GM18951 (cell line): ENCODE data around the gene PRKCZ.

Experiments used
- POLR2A ChIP-seq: IDR thresholded peaks from 4 replicates; pipeline ENCODE4 v1.6.1; 2011; ENCODE audit warnings: mild to moderate bottlenecking; ENCODE audit not compliant: insufficient read length, insufficient read depth; ENCODE audit errors: extremely low read depth
- in situ Hi-C: fragments of 300-500 bp; cut with MboI; formaldehyde crosslinking; loops from one replicate; pipeline ENCODE4 v1.12.0; 2022; ENCODE audit warnings: low sequenced_read_pairs, mixed read lengths, inconsistent platforms; ENCODE audit not compliant: unreplicated experiment

The PRKCZ gene

DNA sequence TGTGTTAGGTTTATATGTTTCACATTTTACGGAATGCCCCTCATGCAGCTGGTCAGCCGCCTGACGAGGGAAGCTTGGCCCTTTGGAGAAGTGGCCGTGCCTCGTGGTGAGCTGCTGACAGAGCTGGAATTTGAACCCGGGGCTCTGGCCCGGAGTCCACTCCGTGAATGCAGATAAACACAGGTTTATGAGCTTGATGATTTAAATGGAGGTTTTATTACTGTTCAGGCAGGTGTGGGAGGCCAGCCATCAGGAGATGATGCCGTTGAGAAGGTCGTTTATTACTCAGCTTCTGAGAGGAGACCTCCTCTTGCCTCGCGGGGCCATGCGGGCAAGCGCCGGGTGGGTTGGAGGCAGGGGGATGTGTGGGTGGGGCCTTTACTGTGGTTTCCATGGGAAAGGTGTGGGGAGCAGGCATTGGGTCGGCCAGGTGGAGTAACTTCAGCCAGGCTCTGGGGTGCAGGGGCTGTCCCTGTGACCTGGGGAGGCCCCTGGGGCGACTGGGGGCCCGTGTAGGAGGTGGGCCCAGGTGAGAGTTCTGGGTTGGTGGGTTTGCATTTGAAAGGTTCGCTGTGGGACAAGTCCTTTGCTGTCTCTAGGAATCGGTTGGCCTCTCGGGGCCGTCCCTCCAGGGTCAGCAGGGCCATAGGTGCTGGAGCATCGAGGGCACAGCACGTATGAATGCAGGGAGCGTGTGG is 22.0 kb downstream of the PRKCZ start:
- in situ Hi-C loops = no loop called here
- TF ChIP-seq POLR2A = no peak

DNA sequence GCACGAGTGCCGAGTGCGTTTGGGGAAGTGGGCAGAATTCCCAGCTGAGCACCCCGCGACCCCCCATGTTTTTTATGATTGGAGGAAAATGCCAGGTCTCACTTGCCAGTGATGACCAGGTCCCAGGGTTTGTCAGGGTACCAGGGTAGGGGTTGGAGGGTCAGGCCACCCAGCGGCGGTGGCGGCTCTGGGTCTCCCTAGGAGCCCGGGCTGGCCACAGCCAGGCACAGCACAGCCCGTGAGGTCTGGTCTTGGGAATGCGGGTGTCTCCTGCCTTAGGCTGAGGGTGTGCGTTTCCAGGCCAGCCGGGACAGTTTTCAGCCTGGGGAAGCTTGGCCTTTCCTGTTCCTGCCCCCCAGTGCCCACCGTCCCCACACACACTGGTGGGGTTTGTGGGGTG is 22.7 kb downstream of the PRKCZ start:
- in situ Hi-C loops = no loop called here
- TF ChIP-seq POLR2A = no peak

DNA sequence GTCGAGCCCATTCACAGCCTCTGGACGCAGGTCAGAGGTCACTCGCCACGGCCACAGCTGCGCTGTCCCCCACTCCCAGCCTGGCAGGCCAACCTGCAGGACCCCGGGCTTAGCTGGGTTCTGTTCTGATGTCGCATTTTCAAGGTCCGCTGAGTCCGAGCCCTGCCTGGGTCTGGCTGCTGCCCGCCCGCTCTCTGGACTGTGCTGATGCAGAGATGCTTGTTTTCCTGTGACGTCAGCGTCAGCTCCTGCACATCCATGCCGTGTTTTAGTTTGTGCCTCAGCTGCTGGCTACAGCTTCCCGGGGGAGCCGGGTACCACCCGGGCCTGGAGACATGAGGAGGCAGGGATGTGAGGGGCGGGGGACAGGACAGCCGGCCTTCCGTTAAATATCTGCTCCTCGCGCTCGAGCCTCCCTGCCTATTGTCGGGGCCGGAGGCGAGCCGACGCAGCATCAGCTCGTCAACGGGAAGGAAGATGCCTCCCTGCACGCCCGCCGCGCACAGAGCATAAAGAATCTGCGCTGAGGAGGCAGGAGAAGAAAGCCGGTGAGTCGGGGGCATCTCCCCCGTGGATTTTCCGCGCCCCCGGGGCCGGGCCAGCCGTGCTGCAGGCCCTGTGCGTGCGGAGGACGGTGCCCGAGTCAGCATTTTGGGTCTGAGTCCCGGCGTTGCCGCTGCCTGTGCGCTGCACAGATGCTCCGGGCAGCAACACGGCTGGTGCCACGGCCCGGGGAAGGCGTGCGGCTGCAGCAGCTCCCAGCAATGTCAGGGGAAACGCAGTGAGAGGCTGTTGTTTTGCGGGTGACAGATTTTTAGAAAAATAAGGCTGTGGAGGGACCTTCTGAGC is 23.4 kb downstream of the PRKCZ start:
- in situ Hi-C loops = no loop called here
- TF ChIP-seq POLR2A = no peak

DNA sequence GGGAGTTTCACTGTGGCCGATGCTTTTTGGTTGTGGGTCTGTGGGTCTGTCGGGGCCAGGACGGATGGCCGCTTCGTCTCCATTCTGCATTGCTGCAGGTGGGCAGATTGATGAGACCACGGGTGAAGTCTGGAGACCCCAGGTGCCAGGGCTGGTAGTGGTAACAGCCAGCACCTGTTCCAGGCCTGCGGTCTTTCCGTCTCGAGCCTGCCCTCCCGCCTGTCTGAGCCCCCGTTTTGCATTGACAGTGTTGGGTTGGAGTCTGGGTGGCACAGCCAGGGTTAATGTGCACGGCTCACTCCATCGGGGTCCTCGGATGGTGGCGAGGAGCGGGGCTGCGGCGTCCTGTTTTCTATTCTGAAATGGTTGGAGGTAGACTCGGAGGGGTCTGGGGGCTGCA is 24.2 kb downstream of the PRKCZ start:
- in situ Hi-C loops = no loop called here
- no peak for TF ChIP-seq POLR2A

DNA sequence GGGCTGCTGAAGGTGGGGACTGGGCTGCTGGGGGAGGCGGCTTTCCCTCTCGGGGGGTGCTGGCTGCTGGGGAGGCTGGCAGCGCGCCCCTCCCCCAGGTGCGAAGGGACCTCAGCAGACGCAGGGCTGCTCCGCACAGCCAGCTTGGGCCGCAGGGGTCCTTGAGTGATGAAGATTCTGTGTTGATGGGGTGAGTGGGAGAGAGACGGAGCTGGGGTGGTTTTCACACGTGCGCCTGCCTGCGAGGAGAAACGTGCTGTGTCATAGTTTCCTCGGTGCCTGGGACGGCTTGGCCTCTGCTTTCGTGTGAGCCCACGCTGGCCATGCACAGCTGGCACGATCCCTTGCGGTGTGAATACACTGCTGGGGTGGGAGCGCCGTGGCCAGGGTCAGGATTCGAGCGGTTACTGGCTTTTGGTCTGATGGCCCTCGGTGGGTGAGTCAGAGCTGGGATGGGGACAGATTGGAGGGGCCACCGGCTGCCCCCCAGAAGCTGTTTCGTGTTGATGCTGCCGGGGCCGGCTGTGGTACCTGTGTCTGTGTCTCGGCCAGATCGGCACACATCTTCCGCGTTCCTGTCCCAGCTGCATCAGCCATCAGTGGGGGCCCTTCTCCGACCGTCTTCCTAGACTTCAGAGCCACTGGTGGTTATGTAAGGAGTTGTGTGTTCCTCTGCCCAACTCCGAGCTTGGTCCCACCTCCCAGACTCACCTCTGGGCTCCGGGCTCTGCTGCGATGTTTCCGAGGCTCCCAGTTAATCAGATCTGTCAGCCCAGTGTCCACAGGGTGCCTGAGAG is 24.9 kb downstream of the PRKCZ start:
- in situ Hi-C loops = no loop called here
- TF ChIP-seq POLR2A = no peak

DNA sequence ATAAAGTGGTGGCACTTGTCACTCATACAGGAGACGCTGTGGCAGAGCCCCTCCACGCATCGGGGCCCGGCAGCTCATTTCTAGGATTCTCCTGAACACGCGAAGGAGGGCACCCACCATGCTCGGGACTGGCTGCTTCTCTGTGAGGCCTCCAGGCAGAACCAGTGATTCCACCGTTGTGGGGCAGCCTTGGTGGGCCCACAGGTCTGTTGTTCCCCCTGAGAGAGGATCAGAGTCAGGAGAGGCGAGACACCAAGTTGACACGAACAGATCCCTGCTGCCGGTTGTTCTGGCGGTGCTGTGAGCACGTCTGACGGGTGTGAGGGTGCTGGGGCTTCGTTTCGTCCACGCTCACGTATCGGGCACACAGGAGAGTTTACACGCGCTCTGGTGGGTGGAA is 26.6 kb downstream of the PRKCZ start:
- in situ Hi-C loops = no loop called here
- no peak for TF ChIP-seq POLR2A

DNA sequence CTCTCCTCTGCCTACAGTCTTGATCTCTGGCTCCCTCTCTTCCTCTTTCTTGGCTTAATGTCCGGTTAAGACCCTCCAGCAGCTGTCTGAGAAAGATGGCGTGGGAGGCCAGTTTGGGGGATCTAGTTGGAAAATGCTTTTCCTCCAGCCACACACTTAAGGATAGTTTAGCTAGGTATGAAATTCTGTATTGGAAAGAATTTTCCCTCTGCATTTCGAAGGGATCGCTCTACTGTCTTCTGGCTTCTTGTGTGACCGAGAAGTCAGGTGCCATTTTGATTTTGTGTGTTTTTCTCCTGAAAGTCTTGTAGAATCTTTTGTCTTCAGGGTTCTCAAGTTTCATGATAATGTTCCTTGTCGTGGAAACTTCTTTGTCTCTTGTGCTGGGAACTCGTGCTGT is 28.0 kb downstream of the PRKCZ start:
- in situ Hi-C loops = no loop called here
- TF ChIP-seq POLR2A = no peak

DNA sequence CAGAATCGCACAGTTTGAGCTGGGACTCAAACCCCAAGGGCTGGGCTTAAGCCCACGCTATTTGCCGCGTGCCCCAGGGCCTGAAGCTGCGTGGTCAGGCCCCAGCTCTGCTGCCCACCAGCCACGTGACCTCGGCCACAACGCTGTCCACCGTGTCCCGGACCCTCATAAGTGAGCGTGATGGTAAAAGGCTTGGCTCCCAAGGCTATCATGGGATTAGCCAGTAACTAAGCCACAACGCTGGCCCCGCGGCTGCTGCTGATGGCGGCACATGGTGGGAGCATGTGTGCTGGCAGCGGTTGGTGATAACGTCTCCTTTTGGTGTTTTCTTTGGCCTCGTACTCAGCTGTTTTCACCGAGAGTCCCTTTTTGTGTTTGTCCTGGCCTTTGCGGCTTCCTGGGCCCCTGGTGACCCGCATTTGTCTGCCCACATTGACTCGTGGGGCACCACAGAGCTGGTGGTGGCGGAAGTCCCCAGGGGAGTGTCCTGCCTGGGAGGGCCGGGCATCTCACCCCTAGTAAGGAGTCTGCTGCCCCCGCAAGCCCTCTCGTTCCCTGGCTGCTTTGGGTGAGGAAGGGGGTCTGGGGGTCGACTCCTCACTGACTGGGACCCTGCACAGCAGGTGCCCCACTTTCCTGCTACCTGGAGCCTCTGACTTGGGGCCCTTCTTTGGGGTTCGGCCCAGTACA is 29.3 kb downstream of the PRKCZ start:
- in situ Hi-C loops = no loop called here
- no peak for TF ChIP-seq POLR2A

DNA sequence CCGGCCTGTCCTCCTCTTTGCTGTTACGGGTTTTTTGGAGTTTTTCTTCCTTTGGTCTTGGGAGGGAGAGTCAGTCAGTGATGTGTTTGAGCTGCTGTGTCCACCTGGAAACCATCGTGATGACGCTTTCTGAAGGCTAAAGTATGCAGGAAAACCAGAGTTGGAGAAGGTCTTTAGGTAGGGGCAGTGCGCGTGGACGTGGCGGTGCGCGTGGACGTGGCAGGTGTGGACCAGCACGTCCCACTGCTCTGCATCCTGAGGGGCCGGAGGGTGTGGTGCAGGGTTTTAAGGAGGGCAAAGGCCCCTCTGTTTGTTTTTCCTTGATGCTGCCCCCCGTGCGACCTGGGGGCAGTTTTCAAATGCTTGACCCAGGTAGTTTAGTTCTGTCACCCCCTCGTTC is 29.9 kb downstream of the PRKCZ start:
- no peak for TF ChIP-seq POLR2A
- in situ Hi-C loops = no loop called here

DNA sequence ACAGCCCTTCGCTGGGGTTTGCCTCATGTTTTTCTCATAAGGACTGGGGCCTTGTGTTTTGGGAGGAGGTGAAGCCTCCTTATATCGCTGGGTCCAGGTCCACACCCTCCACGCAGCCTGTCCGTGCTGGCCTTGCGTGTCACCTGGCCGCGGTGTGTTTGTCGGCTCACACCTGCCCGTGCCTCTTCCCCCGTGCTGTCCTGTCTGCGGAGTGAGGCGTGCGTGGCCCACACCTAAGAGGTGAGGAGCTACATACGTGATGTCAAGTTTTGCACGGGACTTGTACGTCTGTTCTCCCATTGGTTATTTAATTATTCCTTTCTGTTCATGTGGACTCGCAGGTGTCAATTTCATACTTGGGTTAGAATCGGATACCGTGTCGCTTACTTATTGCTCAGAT is 30.7 kb downstream of the PRKCZ start:
- in situ Hi-C loops = no loop called here
- no peak for TF ChIP-seq POLR2A

DNA sequence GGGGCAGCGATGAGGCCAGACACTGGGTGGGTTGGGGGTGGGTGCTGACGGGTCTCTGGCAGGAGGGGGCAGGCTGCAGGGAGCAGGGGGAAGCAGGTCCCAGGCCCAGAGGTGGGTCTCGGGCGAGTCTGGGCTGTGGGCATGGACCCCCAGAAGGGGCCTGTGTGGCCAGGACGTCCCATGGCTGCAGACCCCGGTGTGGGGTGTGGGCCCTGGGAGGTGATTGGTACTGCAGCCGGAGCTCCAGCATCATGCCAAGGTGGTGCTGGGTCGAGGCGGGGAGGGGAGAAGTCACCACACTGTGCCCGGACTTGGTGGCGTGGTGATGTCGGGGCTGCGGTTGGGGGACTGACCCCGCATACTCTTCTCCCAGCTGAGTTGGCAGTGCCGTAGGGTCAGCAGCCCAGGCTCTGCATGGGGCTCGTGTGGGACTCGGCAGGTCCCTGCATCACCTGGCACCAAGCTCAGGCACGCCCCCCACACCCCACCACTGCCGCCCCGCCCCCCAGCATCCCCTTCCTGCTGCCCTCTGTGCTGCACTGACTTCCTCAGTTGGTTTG is 31.2 kb downstream of the PRKCZ start:
- no peak for TF ChIP-seq POLR2A

DNA sequence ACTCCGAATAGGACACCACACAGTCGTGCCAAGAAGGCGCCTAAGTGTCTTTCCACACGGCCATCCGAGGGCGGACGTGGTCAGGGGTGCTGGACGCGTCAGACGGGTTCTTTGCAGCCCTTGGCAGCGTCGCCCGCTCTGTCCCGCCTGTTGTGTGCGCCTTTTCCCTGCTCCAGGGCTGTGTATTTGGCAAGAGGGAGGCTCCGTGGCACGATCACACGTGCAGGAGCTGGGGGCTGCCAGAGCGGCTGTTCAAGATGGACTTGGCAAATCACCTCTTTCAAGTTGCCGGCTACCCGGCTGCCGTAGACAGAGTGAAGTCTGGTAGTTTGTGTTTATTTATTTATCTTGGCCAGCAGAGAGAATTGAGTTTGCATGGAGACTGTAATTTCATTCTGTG is 31.9 kb downstream of the PRKCZ start:
- in situ Hi-C loops = no loop called here
- TF ChIP-seq POLR2A = no peak

More for the DNA sequence above, 31.2 kb downstream of the PRKCZ start:
- in situ Hi-C loops = no loop called here
